Sigmoid colon (tissue), 7 donors: Measurements from ENCODE around the gene CCT6A. TPM values are rescaled to one million over a fixed set of nuclear protein-coding genes. Genes with fewer than 3 reads are reported as not detected.
"Not testable (repeated sequence)": the region's sequence is repeated elsewhere in the genome, so short reads cannot be mapped to it uniquely, and the experiment has no call there.

Experiments used
- DNase-seq: peaks from one replicate; pipeline ENCODE4 v3.0.0-alpha.2; 2019
- H3K27ac ChIP-seq, 4 donors: fragments of 200-600 bp; sonication (generic); one replicate each; pipeline ENCODE4 v1.5.1; 2016 to 2019; ENCODE audit warnings: mild to moderate bottlenecking in 1 of 4
- H3K27me3 ChIP-seq, 3 donors: fragments of 200-600 bp; sonication (generic); one replicate each; pipeline ENCODE4 v1.5.1; 2019; ENCODE audit warnings: mild to moderate bottlenecking in 1 of 3
- H3K36me3 ChIP-seq, 4 donors: fragments of 200-600 bp; sonication (generic); one replicate each; pipeline ENCODE4 v1.5.1; 2016 to 2019
- H3K4me1 ChIP-seq, 4 donors: fragments of 200-600 bp; sonication (generic); one replicate each; pipeline ENCODE4 v1.5.1; 2017 to 2019
- H3K4me3 ChIP-seq, 4 donors: fragments of 200-600 bp; sonication (generic); one replicate each; pipeline ENCODE4 v1.5.1; 2017 to 2019; ENCODE audit warnings: mild to moderate bottlenecking in 2 of 4, moderate library complexity in 1 of 4
- H3K9me3 ChIP-seq, 4 donors: fragments of 200-600 bp in 3 of 4; sonication (generic) in 3 of 4; one replicate each; pipeline versions ENCODE4 v1.5.1 to v1.6.1; 2013 to 2019
- CTCF ChIP-seq, 4 experiments: fragments of 450-650 bp in 3 of 4; fragments of 200-600 bp in 1 of 4; IDR thresholded peaks; one replicate each; pipeline ENCODE4 v1.5.1; 2016 to 2019; ENCODE audit warnings: antibody characterized with exemption in 4 of 4, mild to moderate bottlenecking in 3 of 4, moderate library complexity in 2 of 4
- EP300 ChIP-seq, 4 donors: sonication (generic); formaldehyde crosslinking; IDR thresholded peaks; one replicate each; pipeline ENCODE4 v1.6.1; 2017; ENCODE audit warnings: antibody characterized with exemption in 4 of 4
- POLR2A ChIP-seq, 2 donors: fragments of 450-650 bp; IDR thresholded peaks; one replicate each; pipeline ENCODE4 v1.6.1; 2016; ENCODE audit warnings: antibody characterized with exemption in 2 of 2, mild to moderate bottlenecking in 2 of 2, moderate library complexity in 2 of 2
- POLR2AphosphoS5 ChIP-seq, 4 donors: sonication (generic); formaldehyde crosslinking; IDR thresholded peaks; one replicate each; pipeline ENCODE4 v1.6.1; 2017; ENCODE audit warnings: antibody characterized with exemption in 4 of 4
- WGBS, 2 donors: extraction: QIAGEN DNeasy Blood & Tissue Kit; methylation state at CpG; one replicate each; pipeline ENCODE4 v1.1.7; 2013; 5-methylcytosine and 5-hydroxymethylcytosine counted together
- intact Hi-C: fragments of 100-400 bp; cut with DNase I; formaldehyde crosslinking; loops from one replicate; pipeline ENCODE4 v1.15.1; 2023
- polyA plus RNA-seq, 3 donors: library from polyadenylated mRNA; stranded (reverse); fragments of 200-250 nt; gene quantifications; one replicate each; pipeline ENCODE4 v1.2.3, GENCODE V29; 2013
- small RNA-seq, 3 donors: library from RNA; depleted of rRNA; stranded (forward); fragments of <200 nt; gene quantifications; one replicate each; pipeline ENCODE3, GENCODE V24; 2016
- total RNA-seq, 4 donors: library from RNA; depleted of rRNA; stranded (reverse); fragments of >200 nt; gene quantifications; one replicate each; pipeline ENCODE4 v1.1.0, GENCODE V29; 2016
- donor health status: healthy with polysubstance abuse.
- donor health status: Bipolar disorder and iron deficiency.
- donor health status: healthy.

Gene CCT6A
- total and polyA plus RNA-seq, 7 donors, result 52.9 to 114 (median 85.4) TPM

- Histone ChIP-seq H3K4me1 (peaks cover 0 to 25% (median 15%) of the 10 kb centered on the region in 4 donors), H3K27ac (peak within 1 kb of the TSS; percentile 90 to 98 (median 94)), H3K36me3 (peaks cover 20 to 32% (median 24%) of the 10 kb centered on the region in 4 donors), H3K9me3 (no peaks in the 10 kb centered on the region), H3K4me3 (peak within 1 kb of the TSS; percentile 81 to 96 (median 88)), H3K27me3 (no peaks in the 10 kb centered on the region)
- intact Hi-C loops, result loop anchor here (2.0 kb wide), 1 partner anchor 28 kb away; no protein-coding TSS in a partner anchor
- TF ChIP-seq EP300 (IDR thresholded peaks at IDR 0.05), result no peak
- TF ChIP-seq POLR2A (IDR thresholded peaks at IDR 0.05), result peak; percentile 84 to 92
- peak; percentile 95 to 98 (median 96) for TF ChIP-seq POLR2AphosphoS5 (IDR thresholded peaks at IDR 0.05)
- WGBS, 2 donors, result 2% methylated on average over 57 of the region's 57 CpGs
- DNase-seq, result peak; percentile 99
Measured at GRCh38 chr7:56106108-56107073, 54.8 kb downstream of the CCT6A start, which contains the start of gene CHCHD2. Gene CHCHD2 (minus strand): TSS chr7:56106476. CDS start chr7:56106413, 63 bp downstream.

- Histone ChIP-seq H3K27me3 (no peaks in the 10 kb centered on the region), H3K9me3 (no peaks in the 10 kb centered on the region), H3K27ac (no peak overlapping the region), H3K36me3 (peaks cover 7 to 16% (median 12%) of the 10 kb centered on the region in 4 donors), H3K4me3 (no peak overlapping the region), H3K4me1 (peaks cover 0 to 25% (median 15%) of the 10 kb centered on the region in 4 donors)
- TF ChIP-seq CTCF (IDR thresholded peaks at IDR 0.05) (no peak), POLR2A (IDR thresholded peaks at IDR 0.05) (no peak), EP300 (IDR thresholded peaks at IDR 0.05) (no peak), POLR2AphosphoS5 (IDR thresholded peaks at IDR 0.05) (no peak)
- no peak for DNase-seq
- WGBS, 2 donors, result 94 to 100% methylated on average over 1 of the region's 1 CpG
- intact Hi-C loops, result loop anchor here (2.0 kb wide), 1 partner anchor 29 kb away; no protein-coding TSS in a partner anchor
Measured at GRCh38 chr7:56107954-56108258, 56.3 kb downstream of the CCT6A start.

- peaks cover under 1 to 7% (median 1%) of the 10 kb centered on the region in 3 donors for H3K27me3 ChIP-seq
- H3K27ac ChIP-seq, result no peak overlapping the region
- 77 to 85% methylated on average over 1 of the region's 1 CpG for WGBS, 2 donors
- intact Hi-C loops, result no loop called here
- TF ChIP-seq CTCF (IDR thresholded peaks at IDR 0.05) (no peak), EP300 (IDR thresholded peaks at IDR 0.05) (no peak), POLR2A (IDR thresholded peaks at IDR 0.05) (no peak), POLR2AphosphoS5 (IDR thresholded peaks at IDR 0.05) (no peak)
- no peak overlapping the region for H3K4me3 ChIP-seq
- H3K36me3 ChIP-seq, result no peaks in the 10 kb centered on the region
- H3K4me1 ChIP-seq, result peaks cover 0 to 5% (median 3%) of the 10 kb centered on the region in 4 donors
- no peak for DNase-seq
- H3K9me3 ChIP-seq, result no peaks in the 10 kb centered on the region
Measured at GRCh38 chr7:56110611-56111010, 59.0 kb downstream of the CCT6A start.

GRCh38 chr7:56112244-56112643 is 60.7 kb downstream of the CCT6A start:
- not testable (repeated sequence) for DNase-seq, H3K27ac ChIP-seq
- 95% methylated on average over 3 of the region's 3 CpGs for WGBS, 2 donors

More at GRCh38 chr7:56112244-56112643, 60.7 kb downstream of the CCT6A start:
- H3K9me3 ChIP-seq, H3K4me3 ChIP-seq, H3K36me3 ChIP-seq, H3K4me1 ChIP-seq, intact Hi-C loops: not testable (repeated sequence)
- peaks cover 9 to 24% (median 10%) of the 10 kb centered on the region in 3 donors for H3K27me3 ChIP-seq

Small RNA genes lying within 50 kb of the gene (small RNA-seq; reads per million reads assigned to genes)
- 0 reads per million in 3 donors for gene SNORA15
- gene SNORA22B, result 0 reads per million in 3 donors

Other genes with a start within 250 kb of the CCT6A start
- gene SEPTIN14, start 189.0 kb upstream of the CCT6A start, total RNA-seq, result not detected
- gene SEPTIN14, start 189.0 kb upstream of the CCT6A start, polyA plus RNA-seq, result not detected
- gene ZNF713, start 164.3 kb upstream of the CCT6A start, total RNA-seq, result 1 to 10 TPM; 2.2 to 6.6 (median 2.5) TPM
- 1 to 10 TPM in 2 of 3 donors, under 1 TPM in 1; 0.69 to 1.2 (median 1.2) TPM for gene ZNF713, start 164.3 kb upstream of the CCT6A start, polyA plus RNA-seq
- 10 to 100 TPM in 3 of 4 donors, 1 to 10 TPM in 1; 9.7 to 15.6 (median 12.5) TPM for gene MRPS17, start 99.9 kb upstream of the CCT6A start, total RNA-seq
- gene MRPS17, start 99.9 kb upstream of the CCT6A start, polyA plus RNA-seq, result 10 to 100 TPM; 13.2 to 17.1 (median 16.9) TPM
- 100 to 1,000 TPM; 101 to 158 (median 134) TPM for gene NIPSNAP2, start 87.2 kb upstream of the CCT6A start, total RNA-seq
- gene NIPSNAP2, start 87.2 kb upstream of the CCT6A start, polyA plus RNA-seq, result 100 to 1,000 TPM in 1 of 3 donors, 10 to 100 TPM in 2; 39.6 to 116 (median 77.5) TPM
- gene PSPH, start 321 bp upstream of the CCT6A start, total RNA-seq, result 10 to 100 TPM in 2 of 4 donors, 1 to 10 TPM in 2; 7.2 to 18.8 (median 9.9) TPM
- gene PSPH, start 321 bp upstream of the CCT6A start, polyA plus RNA-seq, result 10 to 100 TPM in 1 of 3 donors, 1 to 10 TPM in 2; 7.2 to 15.1 (median 7.2) TPM
- 100 to 1,000 TPM in 2 of 4 donors, 10 to 100 TPM in 2; 87.5 to 107 (median 96.3) TPM for gene SUMF2, start 12.5 kb downstream of the CCT6A start, total RNA-seq
- 10 to 100 TPM; 24.6 to 93.4 (median 38.8) TPM for gene SUMF2, start 12.5 kb downstream of the CCT6A start, polyA plus RNA-seq
- 10 to 100 TPM in 1 of 4 donors, 1 to 10 TPM in 3; 3.2 to 18.7 (median 5.6) TPM for gene PHKG1, start 41.2 kb downstream of the CCT6A start, total RNA-seq
- gene PHKG1, start 41.2 kb downstream of the CCT6A start, polyA plus RNA-seq, result 1 to 10 TPM in 1 of 3 donors, under 1 TPM in 1, not detected in 1; 0.60 to 3.8 TPM
- gene CHCHD2, start 54.7 kb downstream of the CCT6A start, total RNA-seq, result 100 to 1,000 TPM; 315 to 508 (median 451) TPM
- 100 to 1,000 TPM; 636 to 769 (median 665) TPM for gene CHCHD2, start 54.7 kb downstream of the CCT6A start, polyA plus RNA-seq
- not detected for gene NUPR2, start 64.7 kb downstream of the CCT6A start, total RNA-seq
- gene NUPR2, start 64.7 kb downstream of the CCT6A start, polyA plus RNA-seq, result 1 to 10 TPM; 1.8 to 6.0 (median 2.9) TPM